B cell (primary cell): ENCODE measurements around the gene OPN1MW3. TPM values are rescaled to one million over a fixed set of nuclear protein-coding genes. Genes with fewer than 3 reads are reported as not detected.
A peak's percentile ranks its signal among the peaks of the same experiment; 100 is the strongest.

Experiments
- ATAC-seq: fragments of 200-7000 bp; cut with Tn5 transposase; one replicate; pipeline ENCODE4 v1.10.0; 2021; ENCODE audit warnings: low read depth, mild to moderate bottlenecking, moderate number of reproducible peaks, moderate library complexity
- CTCF ChIA-PET: fragments of 350-600 bp; sonication (Branson Sonifier 250); formaldehyde crosslinking; loops from one replicate; lab custom pipeline; 2021; ENCODE audit warnings: antibody characterized with exemption, inconsistent platforms; lab: Charles Lee
- POLR2A ChIA-PET: fragments of 350-600 bp; sonication (Branson Sonifier 250); formaldehyde crosslinking; loops from one replicate; lab custom pipeline; 2021; ENCODE audit warnings: antibody characterized with exemption; lab: Charles Lee
- DNase-seq: peaks from one replicate; pipeline ENCODE4 v3.0.0; 2013
- H2AFZ ChIP-seq: 2 replicates; pipeline ENCODE4 v1.6.1; 2012; ENCODE audit warnings: mild to moderate bottlenecking, low read depth, low read length; ENCODE audit not compliant: insufficient read depth, poor library complexity, severe bottlenecking
- H3K27ac ChIP-seq, 2 donors: 1 replicate in 1 of 2; 2 replicates in 1 of 2; pipeline ENCODE4 v1.5.1; 2012 to 2013; ENCODE audit warnings: low read length in 2 of 2, mild to moderate bottlenecking in 2 of 2, moderate library complexity in 1 of 2
- H3K27me3 ChIP-seq, 4 experiments: fragments of 200-600 bp in 1 of 4; sonication (generic) in 1 of 4; replicated peaks in 1 of 4; 1 replicate in 2 of 4; 2 replicates in 2 of 4; pipeline versions ENCODE4 v1.6.1 to v1.7.0; 2013 to 2016; ENCODE audit warnings: low read length in 3 of 4, mild to moderate bottlenecking in 2 of 4, mixed read lengths in 1 of 4, moderate library complexity in 1 of 4; ENCODE audit not compliant: insufficient read depth in 4 of 4, control insufficient read depth in 3 of 4; ENCODE audit errors: control extremely low read depth in 1 of 4
- H3K36me3 ChIP-seq, 2 experiments: replicated peaks in 1 of 2; 1 replicate in 1 of 2; 2 replicates in 1 of 2; pipeline versions ENCODE4 v1.6.1 to v1.7.1; 2013; ENCODE audit warnings: low read length in 1 of 2; ENCODE audit not compliant: insufficient read depth in 2 of 2, control insufficient read depth in 1 of 2; ENCODE audit errors: control extremely low read depth in 1 of 2, extremely low read depth in 1 of 2
- H3K4me1 ChIP-seq, 2 donors: fragments of 200-600 bp in 1 of 2; sonication (generic) in 1 of 2; 1 replicate in 1 of 2; 2 replicates in 1 of 2; pipeline versions ENCODE4 v1.5.1 to v1.6.1; 2013 to 2017; ENCODE audit warnings: low read length in 2 of 2; ENCODE audit not compliant: control insufficient read depth in 2 of 2, insufficient read depth in 2 of 2
- H3K4me2 ChIP-seq: replicated peaks from 2 replicates; pipeline ENCODE3; 2012; ENCODE audit warnings: mild to moderate bottlenecking, low read depth, low read length; ENCODE audit not compliant: poor library complexity, severe bottlenecking
- H3K4me3 ChIP-seq, 5 experiments: fragments of 200-600 bp in 1 of 5; sonication (generic) in 1 of 5; 1 replicate in 3 of 5; 2 replicates in 2 of 5; pipeline versions ENCODE4 v1.5.1 to v1.7.0; 2011 to 2016; ENCODE audit warnings: low read length in 4 of 5, mild to moderate bottlenecking in 4 of 5, low read depth in 2 of 5, control low read depth in 1 of 5, moderate library complexity in 1 of 5; ENCODE audit not compliant: insufficient read depth in 1 of 5; ENCODE audit errors: control extremely low read depth in 1 of 5, extremely low read depth in 1 of 5
- H3K79me2 ChIP-seq: fragments of 200-600 bp; sonication (generic); one replicate; pipeline ENCODE4 v1.6.0; 2016; ENCODE audit warnings: low read length; ENCODE audit not compliant: control insufficient read depth, insufficient read depth
- H3K9ac ChIP-seq: fragments of 200-600 bp; sonication (generic); 2 replicates; pipeline ENCODE4 v1.6.1; 2017; ENCODE audit warnings: mild to moderate bottlenecking, low read length, moderate library complexity
- H3K9me3 ChIP-seq, 3 donors: one replicate each; pipeline versions ENCODE4 v1.6.1 to v1.7.1; 2013; ENCODE audit warnings: low read length in 2 of 3; ENCODE audit not compliant: control insufficient read depth in 2 of 3, insufficient read depth in 1 of 3; ENCODE audit errors: control extremely low read depth in 1 of 3
- H4K20me1 ChIP-seq: 2 replicates; pipeline ENCODE4 v1.6.0; 2012; ENCODE audit warnings: mild to moderate bottlenecking, low read length; ENCODE audit not compliant: insufficient read depth, control insufficient read depth, poor library complexity, severe bottlenecking
- H3K27ac Mint-ChIP-seq: one replicate; pipeline ENCODE4 v1.8.0; 2021; ENCODE audit warnings: mixed read lengths
- H3K27me3 Mint-ChIP-seq: one replicate; pipeline ENCODE4 v1.8.0; 2021; ENCODE audit warnings: mixed read lengths
- H3K4me1 Mint-ChIP-seq: one replicate; pipeline ENCODE4 v1.8.0; 2021; ENCODE audit warnings: mixed read lengths
- H3K4me3 Mint-ChIP-seq: one replicate; pipeline ENCODE4 v1.8.0; 2021; ENCODE audit warnings: mixed read lengths
- H3K9me3 Mint-ChIP-seq: one replicate; pipeline ENCODE4 v1.8.0; 2022; ENCODE audit warnings: mixed read lengths; ENCODE audit not compliant: insufficient read depth
- EZH2 ChIP-seq: IDR thresholded peaks from 2 replicates; pipeline ENCODE4 v1.6.1; 2012; ENCODE audit warnings: borderline replicate concordance, low read depth, mild to moderate bottlenecking, moderate library complexity, low read length; ENCODE audit not compliant: insufficient read depth, poor library complexity, severe bottlenecking
- WGBS: methylation state at CpG from one replicate; pipeline ENCODE4 v1.1.5; 2013; ENCODE audit warnings: missing lambda C conversion rate; ENCODE audit not compliant: insufficient coverage; 5-methylcytosine and 5-hydroxymethylcytosine counted together
- intact Hi-C: fragments of 100-400 bp; cut with micrococcal nuclease; formaldehyde crosslinking; loops from one replicate; pipeline ENCODE4 v1.10.0; 2022
- polyA plus RNA-seq: library from polyadenylated mRNA; depleted of rRNA; stranded (reverse); fragments of >200 nt; gene quantifications from 2 replicates; pipeline ENCODE4 v1.2.3, GENCODE V29; 2012
- total RNA-seq, 2 donors: library from RNA; stranded (reverse); fragments of 120-200 nt in 1 of 2; gene quantifications; 1 replicate in 1 of 2; 2 replicates in 1 of 2; pipeline versions ENCODE4 v1.2.3 to v1.2.4, GENCODE V29; 2013 to 2022
- TF ChIP-seq, protein P1 (sequence below): fragments of 200-600 bp; IDR thresholded peaks from one replicate; pipeline ENCODE4 v1.8.0; 2022; ENCODE audit warnings: antibody characterized with exemption, mild to moderate bottlenecking

The OPN1MW3 gene
- total and polyA plus RNA-seq, 2 donors (not counting 1 experiment from before 2014, with no cell fraction given), result not detected

DNA sequence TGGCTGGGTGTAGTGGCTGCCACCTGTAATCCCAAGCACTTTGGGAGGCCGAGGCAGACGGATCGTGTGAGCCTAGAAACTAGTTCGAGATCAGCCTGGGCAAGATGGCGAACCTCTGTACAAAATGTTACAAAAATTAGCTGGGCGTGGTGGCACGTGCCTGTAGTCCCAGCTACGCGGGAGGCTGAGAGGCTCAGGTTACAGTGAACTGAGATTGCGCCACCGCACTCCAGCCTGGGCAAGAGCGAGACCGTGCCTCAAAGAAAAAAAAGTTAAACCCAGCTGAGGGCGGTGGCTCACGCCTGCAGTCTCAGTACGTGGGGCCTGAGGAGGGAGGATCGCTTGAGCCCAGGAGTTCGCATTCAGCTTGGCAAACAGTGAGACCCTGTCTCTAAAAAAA is 39.3 kb downstream of the OPN1MW3 start:
- ChIA-PET CTCF (no interaction called here), POLR2A (no interaction called here)
- Histone ChIP-seq H3K27ac (no peak overlapping the region), H4K20me1 (no peaks in the 10 kb centered on the region), H2AFZ (no peak overlapping the region), H3K4me2 (no peak overlapping the region), H3K36me3 (no peaks in the 10 kb centered on the region), H3K9ac (no peak overlapping the region), H3K9me3 (no peaks in the 10 kb centered on the region), H3K4me1 (peaks cover 9 to 15% of the 10 kb centered on the region in 2 donors), H3K79me2 (no peaks in the 10 kb centered on the region), H3K4me3 (no peak overlapping the region), H3K27me3 (no peaks in the 10 kb centered on the region)
- intact Hi-C loops, result no loop called here
- no peak overlapping the region for H3K4me3 Mint-ChIP-seq
- peaks cover 19% of the 10 kb centered on the region for H3K4me1 Mint-ChIP-seq
- DNase-seq (no peak), ATAC-seq (no peak)
- WGBS, result 87% methylated on average over 9 of the region's 18 CpGs
- TF ChIP-seq EZH2, result no peak
- TF ChIP-seq, protein P1, sequence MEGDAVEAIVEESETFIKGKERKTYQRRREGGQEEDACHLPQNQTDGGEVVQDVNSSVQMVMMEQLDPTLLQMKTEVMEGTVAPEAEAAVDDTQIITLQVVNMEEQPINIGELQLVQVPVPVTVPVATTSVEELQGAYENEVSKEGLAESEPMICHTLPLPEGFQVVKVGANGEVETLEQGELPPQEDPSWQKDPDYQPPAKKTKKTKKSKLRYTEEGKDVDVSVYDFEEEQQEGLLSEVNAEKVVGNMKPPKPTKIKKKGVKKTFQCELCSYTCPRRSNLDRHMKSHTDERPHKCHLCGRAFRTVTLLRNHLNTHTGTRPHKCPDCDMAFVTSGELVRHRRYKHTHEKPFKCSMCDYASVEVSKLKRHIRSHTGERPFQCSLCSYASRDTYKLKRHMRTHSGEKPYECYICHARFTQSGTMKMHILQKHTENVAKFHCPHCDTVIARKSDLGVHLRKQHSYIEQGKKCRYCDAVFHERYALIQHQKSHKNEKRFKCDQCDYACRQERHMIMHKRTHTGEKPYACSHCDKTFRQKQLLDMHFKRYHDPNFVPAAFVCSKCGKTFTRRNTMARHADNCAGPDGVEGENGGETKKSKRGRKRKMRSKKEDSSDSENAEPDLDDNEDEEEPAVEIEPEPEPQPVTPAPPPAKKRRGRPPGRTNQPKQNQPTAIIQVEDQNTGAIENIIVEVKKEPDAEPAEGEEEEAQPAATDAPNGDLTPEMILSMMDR, result no peak
- H3K9me3 Mint-ChIP-seq, result no peaks in the 10 kb centered on the region
- no peaks in the 10 kb centered on the region for H3K27me3 Mint-ChIP-seq
- H3K27ac Mint-ChIP-seq, result no peak overlapping the region

DNA sequence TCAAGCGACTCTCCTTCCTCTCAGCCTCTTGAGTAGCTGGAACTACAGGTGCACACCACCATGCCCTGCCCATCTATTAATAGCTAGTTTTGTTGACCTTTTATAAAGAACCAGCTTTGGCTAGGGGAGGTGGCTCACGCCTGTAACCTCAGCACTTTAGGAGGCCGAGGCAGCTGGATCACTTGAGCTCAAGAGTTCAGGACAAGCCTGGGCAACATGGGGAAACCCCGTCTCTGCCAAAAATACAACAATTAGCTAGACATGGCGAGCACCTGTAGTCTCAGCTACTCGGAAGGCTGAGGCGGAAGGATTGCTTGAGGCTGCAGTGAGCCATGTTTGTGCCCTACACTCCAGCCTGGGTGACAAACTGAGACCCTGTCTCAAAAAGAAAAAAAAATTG is 40.9 kb downstream of the OPN1MW3 start:
- Histone ChIP-seq H4K20me1 (no peaks in the 10 kb centered on the region), H3K36me3 (no peaks in the 10 kb centered on the region), H3K79me2 (no peaks in the 10 kb centered on the region), H3K4me2 (peak overlapping the region; percentile 44), H3K27ac (peak overlapping the region; percentile 47 to 67), H3K4me1 (peaks cover 9 to 15% of the 10 kb centered on the region in 2 donors), H3K9ac (no peak overlapping the region), H3K27me3 (no peaks in the 10 kb centered on the region), H3K9me3 (no peaks in the 10 kb centered on the region), H2AFZ (no peak overlapping the region), H3K4me3 (no peak overlapping the region)
- CTCF ChIA-PET, result interaction anchor here (0.9 to 2.4 kb wide), 5 partner anchors 9 to 160 kb away, joined by 3 to 16 read pairs (median 3); no protein-coding TSS in a partner anchor
- no peaks in the 10 kb centered on the region for H3K9me3 Mint-ChIP-seq
- intact Hi-C loops, result no loop called here
- no peaks in the 10 kb centered on the region for H3K27me3 Mint-ChIP-seq
- peaks cover 19% of the 10 kb centered on the region for H3K4me1 Mint-ChIP-seq
- POLR2A ChIA-PET, result interaction anchor here (0.6 to 1.1 kb wide), 2 partner anchors 10 to 572 kb away, joined by 3 read pairs; no protein-coding TSS in a partner anchor
- no peak for TF ChIP-seq EZH2
- TF ChIP-seq, protein P1, result no peak
- peak overlapping the region; percentile 82 for H3K27ac Mint-ChIP-seq
- H3K4me3 Mint-ChIP-seq, result peak overlapping the region; percentile 19
- 0% methylated on average over 3 of the region's 7 CpGs for WGBS
- peak; percentile 73 for DNase-seq
- ATAC-seq, result peak; percentile 87
